Measurements from ENCODE around the gene ARL3.
A peak's percentile ranks its signal among the peaks of the same experiment; 100 is the strongest.

The ARL3 gene

GRCh38 chr10:102639537-102639936 lies 74.7 kb downstream of the ARL3 start:
- CTCF ChIA-PET, result interaction anchor here (1.3 kb wide), 2 partner anchors 42 to 137 kb away, joined by 3 read pairs; partner anchors contain the start of gene ACTR1A
- no peak for DNase-seq (ENCODE audit: low read depth, low spot score)

GRCh38 chr10:102635377-102635776 lies 78.8 kb downstream of the ARL3 start:
- CTCF ChIA-PET, result interaction anchor here (0.7 to 1.6 kb wide), 3 partner anchors 9 to 138 kb away, joined by 4 to 8 read pairs (median 5); partner anchors contain the start of genes SUFU and TRIM8
- POLR2A ChIA-PET, result no interaction called here
- DNase-seq (ENCODE audit: low read depth, low spot score), result no peak
- TF ChIP-seq, protein P1, sequence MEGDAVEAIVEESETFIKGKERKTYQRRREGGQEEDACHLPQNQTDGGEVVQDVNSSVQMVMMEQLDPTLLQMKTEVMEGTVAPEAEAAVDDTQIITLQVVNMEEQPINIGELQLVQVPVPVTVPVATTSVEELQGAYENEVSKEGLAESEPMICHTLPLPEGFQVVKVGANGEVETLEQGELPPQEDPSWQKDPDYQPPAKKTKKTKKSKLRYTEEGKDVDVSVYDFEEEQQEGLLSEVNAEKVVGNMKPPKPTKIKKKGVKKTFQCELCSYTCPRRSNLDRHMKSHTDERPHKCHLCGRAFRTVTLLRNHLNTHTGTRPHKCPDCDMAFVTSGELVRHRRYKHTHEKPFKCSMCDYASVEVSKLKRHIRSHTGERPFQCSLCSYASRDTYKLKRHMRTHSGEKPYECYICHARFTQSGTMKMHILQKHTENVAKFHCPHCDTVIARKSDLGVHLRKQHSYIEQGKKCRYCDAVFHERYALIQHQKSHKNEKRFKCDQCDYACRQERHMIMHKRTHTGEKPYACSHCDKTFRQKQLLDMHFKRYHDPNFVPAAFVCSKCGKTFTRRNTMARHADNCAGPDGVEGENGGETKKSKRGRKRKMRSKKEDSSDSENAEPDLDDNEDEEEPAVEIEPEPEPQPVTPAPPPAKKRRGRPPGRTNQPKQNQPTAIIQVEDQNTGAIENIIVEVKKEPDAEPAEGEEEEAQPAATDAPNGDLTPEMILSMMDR (IDR thresholded peaks at IDR 0.05; ENCODE audit: insufficient read depth, low read length, missing control alignments), result no peak
- H3K4me3 ChIP-seq (ENCODE audit: low read depth, low read length), result no peak overlapping the region

More at GRCh38 chr10:102639537-102639936, 74.7 kb downstream of the ARL3 start:
- H3K4me3 ChIP-seq (ENCODE audit: low read depth, low read length), result no peak overlapping the region
- POLR2A ChIA-PET, result no interaction called here
- TF ChIP-seq, protein P1 (IDR thresholded peaks at IDR 0.05; ENCODE audit: insufficient read depth, low read length, missing control alignments), result no peak

- CTCF ChIA-PET, result interaction anchor here (1.2 to 1.6 kb wide), 2 partner anchors 10 to 130 kb away, joined by 5 to 8 read pairs; partner anchors contain the start of genes SUFU and TRIM8
- POLR2A ChIA-PET, result no interaction called here
- DNase-seq (ENCODE audit: low read depth, low spot score), result no peak
- no peak overlapping the region for H3K4me3 ChIP-seq (ENCODE audit: low read depth, low read length)
- TF ChIP-seq, protein P1 (IDR thresholded peaks at IDR 0.05; ENCODE audit: insufficient read depth, low read length, missing control alignments), result no peak
Measured at GRCh38 chr10:102634686-102635085, 79.5 kb downstream of the ARL3 start.

GRCh38 chr10:102633848-102634247 lies 80.3 kb downstream of the ARL3 start:
- ChIA-PET POLR2A (no interaction called here), CTCF (interaction anchor here (0.8 kb wide), 1 partner anchor 38 kb away, joined by 3 read pairs; no protein-coding TSS in a partner anchor)
- no peak overlapping the region for H3K4me3 ChIP-seq (ENCODE audit: low read depth, low read length)
- DNase-seq (ENCODE audit: low read depth, low spot score), result no peak
- TF ChIP-seq, protein P1 (IDR thresholded peaks at IDR 0.05; ENCODE audit: insufficient read depth, low read length, missing control alignments), result no peak

DNA sequence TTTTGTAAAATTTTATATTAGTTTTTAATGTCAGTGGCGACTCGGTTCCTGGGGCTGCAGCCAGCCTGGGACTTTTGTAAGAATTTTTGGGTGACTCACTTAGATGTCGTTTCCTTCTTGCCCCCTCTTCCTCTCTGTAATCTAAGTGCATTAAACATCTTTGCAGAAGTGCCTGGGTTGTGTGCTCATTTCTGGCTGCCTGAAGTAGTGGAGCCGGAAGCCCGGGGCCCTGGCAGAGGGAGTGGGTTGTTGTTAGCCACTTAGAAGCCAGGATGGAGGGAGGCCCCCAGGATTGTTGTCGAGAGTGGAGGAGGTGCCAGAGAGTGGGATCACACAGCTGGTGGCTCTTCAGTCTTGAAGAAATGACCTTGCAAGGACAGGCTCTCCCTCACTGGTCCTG lies 80.9 kb downstream of the ARL3 start:
- DNase-seq (ENCODE audit: low read depth, low spot score), result no peak
- no peak overlapping the region for H3K4me3 ChIP-seq (ENCODE audit: low read depth, low read length)
- CTCF ChIA-PET, result interaction anchor here (0.8 to 1.8 kb wide), 2 partner anchors 12 to 38 kb away, joined by 3 to 11 read pairs; partner anchors contain the start of gene TRIM8
- POLR2A ChIA-PET, result interaction anchor here (1.3 kb wide), 1 partner anchor 9 kb away, joined by 3 read pairs; no protein-coding TSS in a partner anchor
- TF ChIP-seq, protein P1 (IDR thresholded peaks at IDR 0.05; ENCODE audit: insufficient read depth, low read length, missing control alignments), result no peak

DNA sequence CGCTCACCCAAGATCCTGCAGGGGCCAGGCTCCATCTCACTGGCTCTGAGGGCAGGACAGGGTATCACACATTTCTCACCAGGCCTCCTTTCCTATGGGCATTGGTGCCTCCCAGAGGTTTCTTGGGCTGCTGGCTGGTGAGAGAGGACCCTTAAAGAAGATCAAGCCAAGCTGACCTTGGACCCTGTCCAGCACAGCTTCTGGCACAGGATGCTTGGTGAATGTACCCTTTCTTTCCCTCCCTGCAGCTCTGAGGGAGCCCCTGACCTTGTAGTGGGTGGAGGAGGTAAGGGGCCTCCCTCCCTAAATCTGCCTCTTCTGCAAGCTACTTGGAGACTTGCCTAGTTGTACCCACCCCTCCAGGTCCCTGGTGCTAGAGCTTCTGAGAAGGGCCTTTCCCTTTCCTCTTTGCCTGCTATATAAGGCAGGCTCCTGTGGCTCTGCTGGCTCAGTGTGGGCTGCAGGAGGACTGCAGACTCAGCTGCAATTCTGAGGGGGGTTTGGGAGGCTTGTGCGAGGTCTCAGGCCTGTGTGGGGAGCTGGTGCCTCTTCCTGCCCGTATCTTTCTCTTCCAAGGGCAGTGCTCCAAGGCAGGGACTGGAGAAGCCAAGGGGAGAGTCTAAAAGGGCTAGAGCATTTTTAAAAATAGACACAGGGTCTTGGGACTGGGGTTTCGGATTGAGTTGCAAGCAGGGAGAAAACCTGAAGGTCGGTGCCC lies 81.6 kb downstream of the ARL3 start:
- H3K4me3 ChIP-seq (ENCODE audit: low read depth, low read length), result no peak overlapping the region
- POLR2A ChIA-PET, result interaction anchor here (1.3 kb wide), 1 partner anchor 9 kb away, joined by 3 read pairs; no protein-coding TSS in a partner anchor
- CTCF ChIA-PET, result interaction anchor here (0.9 to 1.8 kb wide), 6 partner anchors 11 to 128 kb away, joined by 3 to 11 read pairs (median 3); partner anchors contain the start of genes SUFU and TRIM8
- TF ChIP-seq, protein P1 (IDR thresholded peaks at IDR 0.05; ENCODE audit: insufficient read depth, low read length, missing control alignments), result peak; percentile 2
- no peak for DNase-seq (ENCODE audit: low read depth, low spot score)

All from AG04449 (cell line).